Stimulated activated CD8-positive, alpha-beta memory T cell treated with anti-CD3 and anti-CD28 coated beads, Interleukin-15, amount 100 ng/mL, for 24 hours (primary cell): ENCODE results near the gene SMIM44.

Source experiments
- DNase-seq: peaks from one replicate; pipeline ENCODE4 v3.0.0-alpha.2; 2020; ENCODE audit warnings: low read depth

SMIM44 gene

DNA sequence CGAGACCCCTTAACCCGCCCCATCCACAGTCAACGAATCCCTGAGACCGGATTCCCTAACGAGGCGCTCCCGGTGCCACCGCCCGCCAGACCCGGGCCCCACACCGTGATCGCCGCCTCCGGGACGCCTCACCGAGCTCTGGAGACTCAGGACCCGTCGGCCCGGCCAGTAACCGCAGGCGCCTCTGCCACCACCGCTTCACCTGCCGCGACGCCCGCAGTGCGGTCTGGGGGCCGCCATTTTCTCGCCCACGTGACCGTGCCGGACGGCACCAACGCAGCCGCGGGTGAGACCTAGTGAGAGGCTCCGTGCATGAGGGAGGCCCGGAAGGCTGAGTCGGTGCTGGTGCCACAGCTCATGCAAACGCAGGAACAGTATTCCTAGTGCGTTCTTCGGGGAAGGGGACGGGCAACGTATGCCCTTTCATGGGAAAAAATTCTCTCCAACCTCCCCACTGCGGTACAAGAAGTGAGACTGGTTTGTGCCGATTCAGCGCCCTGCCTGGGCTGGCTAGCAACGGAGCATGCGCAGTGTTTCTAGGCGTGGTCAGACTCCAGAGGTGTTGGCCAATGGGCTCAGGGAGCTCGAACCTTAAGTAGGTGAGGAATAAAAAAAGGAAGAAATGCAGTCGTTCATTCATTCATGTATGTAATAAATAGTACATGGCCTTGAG, 17.3 kb upstream of the SMIM44 start, which contains the start of gene DOHH:
Gene DOHH, minus strand, starts transcription at position 246 of the 673 bp plus-strand sequence. CDS start 3,860 bp downstream, outside the sequence.
- DNase-seq: peak; percentile 80

DNA sequence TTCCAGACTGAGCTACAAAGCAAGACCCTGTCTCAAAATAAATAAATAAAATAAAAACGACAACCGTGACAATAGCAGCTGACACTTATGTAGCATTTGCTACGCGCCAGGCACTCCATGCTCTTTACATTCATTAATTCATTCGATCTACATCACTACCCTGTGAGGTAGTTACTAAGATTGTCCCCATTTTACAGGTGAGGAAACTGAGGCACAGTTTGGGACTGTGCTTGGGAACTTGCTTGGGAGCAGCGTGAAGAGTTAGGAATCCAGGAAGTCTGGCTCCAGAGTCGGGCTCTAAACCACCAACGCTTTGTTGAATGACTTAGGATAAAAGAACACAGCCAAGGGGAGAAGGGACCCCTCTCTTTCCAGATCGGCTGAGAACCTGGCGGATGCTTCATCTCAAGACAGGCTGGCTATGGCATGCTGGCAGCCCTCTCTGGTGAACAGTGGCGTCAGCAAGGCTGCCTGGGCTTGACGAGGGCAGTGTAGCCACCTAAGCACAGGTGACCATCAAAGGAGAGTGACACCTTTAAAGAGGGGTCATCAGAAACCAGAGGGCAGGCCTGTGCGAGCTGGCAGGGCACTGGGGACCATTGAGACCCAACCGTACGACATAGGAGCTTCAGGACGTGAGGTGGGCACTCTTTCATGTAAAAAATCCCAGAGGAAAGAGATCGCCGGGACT, 16.6 kb upstream of the SMIM44 start:
- DNase-seq: no peak

DNA sequence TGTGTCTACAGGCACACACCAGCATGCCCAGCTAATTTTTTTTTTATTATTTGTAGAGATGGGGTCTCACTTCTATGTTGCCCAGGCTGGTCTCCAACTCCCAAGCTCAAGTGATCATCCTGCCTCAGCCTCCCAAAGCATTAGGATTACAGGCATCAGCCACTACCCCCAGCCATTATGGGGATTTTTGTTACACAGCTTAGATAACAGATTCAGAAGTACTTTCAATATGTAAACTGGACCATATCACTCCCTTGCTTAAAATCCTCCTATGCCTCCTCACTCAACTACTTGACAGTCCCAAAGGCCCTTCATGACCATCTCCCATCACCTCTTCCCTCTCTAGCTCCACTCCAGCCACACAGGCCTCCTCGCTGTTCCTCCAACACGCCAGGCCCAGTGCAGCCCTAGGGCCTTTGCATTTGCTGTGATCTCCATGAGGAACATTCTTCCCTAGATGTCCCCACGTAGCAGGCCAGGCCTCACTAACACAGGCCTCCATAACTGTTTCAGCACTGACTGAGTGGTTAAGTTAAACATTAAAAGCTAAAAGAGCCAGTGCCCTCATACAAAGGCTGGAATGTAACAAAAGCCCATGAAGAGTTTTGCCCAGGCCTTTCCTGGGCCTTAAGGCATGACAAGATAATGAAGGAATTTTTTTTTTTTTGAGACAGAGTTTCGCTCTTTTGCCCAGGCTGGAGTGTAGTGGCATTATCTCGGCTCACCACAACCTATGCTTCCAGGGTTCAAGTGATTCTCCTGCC, 14.7 kb upstream of the SMIM44 start:
- DNase-seq: no peak

DNA sequence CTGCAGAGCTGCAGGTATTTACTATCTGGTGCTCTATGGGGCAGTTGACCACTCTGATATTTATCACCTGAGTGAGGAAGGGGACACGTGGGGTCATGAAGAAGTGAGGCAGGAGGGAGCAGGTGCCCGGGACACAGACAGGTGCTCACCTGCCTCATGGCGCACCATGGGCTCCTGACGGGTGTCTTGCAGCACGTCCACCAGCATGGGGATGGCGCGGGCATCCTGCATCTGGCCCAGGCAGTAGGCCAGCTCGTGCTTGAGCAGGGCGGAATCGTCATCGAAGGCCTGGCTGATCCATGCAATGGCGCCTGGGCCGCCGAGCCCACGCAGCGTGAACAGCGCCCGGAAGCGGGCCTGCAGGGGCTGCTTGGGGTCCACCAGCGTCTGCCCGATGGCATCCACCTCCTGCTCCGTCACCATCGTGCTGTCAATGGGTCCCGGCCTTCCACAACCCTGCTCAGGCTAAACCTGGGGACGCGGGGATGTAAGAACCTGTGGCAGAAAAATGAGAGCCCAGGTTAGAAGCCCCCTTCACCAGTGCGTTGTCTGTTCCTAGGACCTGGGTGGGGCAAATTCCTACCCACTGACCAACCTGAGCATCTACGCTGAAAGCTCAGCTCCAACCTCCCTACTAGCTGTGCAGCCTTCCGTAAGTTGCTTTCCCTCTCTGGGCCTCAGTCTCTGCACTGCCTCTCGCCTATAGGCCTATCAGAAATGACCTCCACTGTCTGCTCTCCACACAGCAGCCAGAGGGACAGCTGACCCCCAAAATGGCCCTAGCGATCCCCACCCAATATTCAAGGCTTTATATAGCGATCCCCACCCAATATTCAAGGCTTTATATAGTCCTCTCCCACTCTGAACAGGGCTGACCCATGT, 13.4 kb upstream of the SMIM44 start:
- DNase-seq: no peak

DNA sequence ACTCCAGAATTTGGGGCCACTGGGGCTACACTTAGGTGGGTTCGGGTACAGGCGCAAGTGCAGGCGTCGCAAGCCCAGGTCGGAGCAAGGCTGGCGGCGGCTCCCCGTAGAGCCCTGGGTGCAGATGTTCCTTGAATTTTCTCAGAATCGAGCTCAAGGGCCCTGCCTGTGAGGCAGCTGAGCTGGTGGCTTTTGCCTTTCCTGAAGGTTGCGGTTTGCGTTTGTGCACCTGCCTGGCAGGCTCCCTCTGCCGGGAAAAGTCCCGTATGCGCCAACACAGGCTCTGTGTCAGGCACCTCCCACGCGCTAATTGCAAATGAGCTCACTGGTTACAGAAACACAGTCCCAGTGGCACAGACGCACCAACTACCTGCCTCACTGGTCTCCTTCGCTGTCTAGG, 11.3 kb upstream of the SMIM44 start:
- DNase-seq: no peak

DNA sequence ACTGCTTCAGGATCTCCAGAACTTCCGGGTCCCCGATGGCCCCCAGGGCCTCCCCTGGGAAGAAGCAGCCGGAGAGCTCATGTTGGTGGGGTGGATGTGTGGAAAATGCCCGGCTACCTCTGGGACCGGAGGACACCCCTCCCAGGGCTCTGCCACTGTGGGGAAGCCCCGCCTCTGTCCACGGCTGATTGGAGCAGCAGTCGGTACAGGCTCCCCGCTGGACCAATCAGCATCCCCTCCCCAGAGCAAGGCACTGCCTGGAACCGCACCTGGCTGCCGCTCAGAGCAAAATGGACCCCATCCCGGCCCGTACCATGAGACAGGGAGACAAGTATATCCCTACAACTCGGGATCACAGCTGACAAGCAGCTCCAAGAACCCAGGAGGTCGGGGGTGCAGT, 10.8 kb upstream of the SMIM44 start:
- DNase-seq: no peak

DNA sequence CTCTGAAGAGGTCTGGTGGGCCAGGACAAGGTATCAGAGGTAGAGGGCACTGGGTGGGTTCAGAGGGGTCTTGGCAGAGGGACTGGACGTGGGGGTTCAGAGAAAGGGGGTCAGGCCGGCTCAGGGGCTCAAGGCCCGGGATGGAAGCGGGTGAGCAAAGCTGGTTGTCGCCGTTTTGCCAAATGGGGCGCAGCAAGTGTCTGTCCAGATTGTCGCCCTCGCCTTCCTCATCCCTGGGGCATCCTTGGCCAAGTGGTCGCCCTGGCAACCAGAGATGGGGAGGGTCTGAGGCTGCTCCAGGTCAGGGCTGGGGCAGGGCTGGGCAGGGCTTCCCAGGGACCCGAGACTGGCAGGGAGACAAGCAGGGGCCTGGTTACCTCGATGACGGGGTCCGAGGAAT, 10.4 kb upstream of the SMIM44 start:
- no peak for DNase-seq

DNA sequence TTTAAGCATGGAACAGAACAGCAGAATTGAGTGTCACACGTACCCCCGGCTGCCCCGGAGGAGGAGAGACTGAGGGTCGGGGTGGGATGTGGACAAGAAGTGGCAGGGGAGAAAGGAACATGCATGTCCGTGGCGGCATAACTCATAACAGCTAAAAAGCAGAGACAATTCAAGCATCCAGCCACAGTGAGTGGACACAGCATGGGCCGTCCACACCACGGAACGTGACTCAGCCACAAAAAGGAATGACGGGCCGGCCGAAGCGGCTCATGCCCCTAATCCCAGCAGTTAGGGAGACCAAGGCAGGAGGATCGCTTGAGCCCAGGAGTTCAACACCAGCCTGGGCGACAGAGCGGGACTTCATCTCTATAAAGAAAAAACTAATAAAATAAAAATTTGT, 9.7 kb upstream of the SMIM44 start:
- no peak for DNase-seq

DNA sequence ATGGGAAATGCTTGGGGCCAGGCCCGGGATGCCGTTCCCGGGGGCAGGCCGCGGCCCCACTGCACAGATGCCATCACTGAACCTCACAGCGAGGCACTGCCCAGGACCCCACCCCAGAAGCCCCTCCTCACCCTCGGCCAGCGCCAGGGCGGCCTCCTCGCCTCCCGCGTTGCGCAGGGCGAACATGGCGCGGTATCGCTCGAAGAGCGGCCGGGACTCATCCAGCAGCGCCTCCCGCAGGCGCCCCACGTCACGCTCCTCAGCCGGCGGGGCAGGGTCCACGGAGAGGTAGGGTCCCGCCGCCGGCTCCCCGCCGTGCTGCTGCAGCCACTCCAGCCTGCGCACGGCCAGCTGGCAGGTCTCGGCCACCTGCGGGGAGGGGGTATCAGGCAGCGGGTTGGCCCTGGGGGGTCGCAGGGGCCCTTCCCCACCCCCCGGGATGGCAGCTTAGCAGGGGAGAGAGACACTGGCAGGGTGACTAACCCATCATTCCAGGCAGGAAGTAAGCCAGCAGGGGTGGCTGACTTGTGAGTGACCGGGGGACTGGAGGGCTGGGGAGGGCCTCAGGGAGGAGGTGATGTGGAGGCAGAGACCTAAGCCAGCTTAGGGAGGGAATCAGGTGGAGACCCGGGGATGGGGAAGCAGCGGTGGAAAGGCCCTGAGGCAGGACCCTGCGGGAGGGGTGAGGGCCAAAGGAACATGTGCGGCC, 9.0 kb upstream of the SMIM44 start:
- DNase-seq: no peak

DNA sequence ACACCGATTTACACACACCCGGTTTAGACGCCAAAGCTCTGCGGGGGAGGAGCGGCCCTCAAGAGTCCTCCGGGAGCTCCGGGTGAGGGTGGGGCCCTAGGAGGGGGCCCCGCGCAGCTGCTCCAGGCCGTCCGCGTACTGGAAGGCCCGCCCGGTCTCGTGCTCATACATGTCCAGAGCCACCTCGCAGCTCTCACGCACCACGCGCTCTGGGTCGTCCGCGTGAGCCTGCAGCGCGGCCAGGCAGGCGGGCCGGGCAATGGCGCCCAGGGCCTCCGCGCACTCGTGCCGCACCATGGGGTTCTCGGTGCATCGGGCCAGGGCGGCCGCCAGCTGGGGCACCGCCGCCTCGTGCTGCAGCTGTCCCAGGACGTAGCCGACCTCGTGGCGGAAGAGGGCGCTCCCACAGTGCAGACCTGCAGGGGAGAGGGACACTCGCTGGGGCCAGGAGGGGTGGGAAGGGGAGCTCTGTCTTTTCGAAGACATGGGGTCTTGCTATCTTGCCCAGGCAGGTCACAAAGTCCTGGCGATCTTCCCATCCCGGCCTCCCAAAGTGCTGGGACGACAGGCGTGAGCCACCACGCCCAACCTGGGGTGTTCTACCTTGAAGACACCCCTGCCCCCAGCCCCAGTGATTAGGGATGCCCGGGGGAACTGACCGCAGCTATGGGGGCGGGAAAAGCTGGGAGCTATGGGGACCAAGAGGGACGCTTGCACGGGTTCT, 8.3 kb upstream of the SMIM44 start:
- DNase-seq: no peak

DNA sequence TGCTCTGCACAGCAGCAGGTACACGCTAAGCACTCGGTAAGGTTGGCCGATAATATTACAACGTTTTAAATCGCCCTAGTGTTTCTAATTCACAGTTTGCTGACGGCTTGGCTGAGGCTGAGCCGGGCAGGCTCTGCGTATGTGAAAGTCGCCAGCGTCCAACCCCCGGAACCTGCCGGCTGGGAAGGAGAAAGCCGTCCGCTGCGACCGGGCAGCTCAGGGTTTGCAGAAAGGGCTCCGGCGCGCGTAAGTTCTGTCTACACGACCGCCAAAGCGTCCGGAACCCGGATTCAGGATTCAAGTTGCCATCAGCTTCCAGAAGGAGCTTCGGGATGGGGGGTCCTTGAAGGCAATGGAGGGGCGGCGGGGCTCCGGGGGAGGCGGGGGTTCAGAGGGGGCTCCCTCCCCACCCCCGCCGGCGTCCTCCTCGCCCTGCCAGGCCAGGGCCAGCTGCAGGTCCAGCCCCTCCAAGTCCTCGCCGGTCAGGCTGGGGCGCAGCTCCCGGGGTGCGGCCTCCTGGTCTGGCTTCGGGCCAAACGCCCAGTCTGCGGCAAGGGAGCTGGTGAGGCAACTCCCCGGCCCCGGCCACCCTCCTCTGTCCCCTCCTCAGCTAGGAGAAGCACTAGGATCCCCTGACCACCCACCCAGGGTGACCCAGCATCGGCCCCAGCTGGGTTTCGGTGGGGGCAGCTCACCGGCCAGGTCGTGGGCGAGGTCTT, 575 bp downstream of the SMIM44 start:
- no peak for DNase-seq

DNA sequence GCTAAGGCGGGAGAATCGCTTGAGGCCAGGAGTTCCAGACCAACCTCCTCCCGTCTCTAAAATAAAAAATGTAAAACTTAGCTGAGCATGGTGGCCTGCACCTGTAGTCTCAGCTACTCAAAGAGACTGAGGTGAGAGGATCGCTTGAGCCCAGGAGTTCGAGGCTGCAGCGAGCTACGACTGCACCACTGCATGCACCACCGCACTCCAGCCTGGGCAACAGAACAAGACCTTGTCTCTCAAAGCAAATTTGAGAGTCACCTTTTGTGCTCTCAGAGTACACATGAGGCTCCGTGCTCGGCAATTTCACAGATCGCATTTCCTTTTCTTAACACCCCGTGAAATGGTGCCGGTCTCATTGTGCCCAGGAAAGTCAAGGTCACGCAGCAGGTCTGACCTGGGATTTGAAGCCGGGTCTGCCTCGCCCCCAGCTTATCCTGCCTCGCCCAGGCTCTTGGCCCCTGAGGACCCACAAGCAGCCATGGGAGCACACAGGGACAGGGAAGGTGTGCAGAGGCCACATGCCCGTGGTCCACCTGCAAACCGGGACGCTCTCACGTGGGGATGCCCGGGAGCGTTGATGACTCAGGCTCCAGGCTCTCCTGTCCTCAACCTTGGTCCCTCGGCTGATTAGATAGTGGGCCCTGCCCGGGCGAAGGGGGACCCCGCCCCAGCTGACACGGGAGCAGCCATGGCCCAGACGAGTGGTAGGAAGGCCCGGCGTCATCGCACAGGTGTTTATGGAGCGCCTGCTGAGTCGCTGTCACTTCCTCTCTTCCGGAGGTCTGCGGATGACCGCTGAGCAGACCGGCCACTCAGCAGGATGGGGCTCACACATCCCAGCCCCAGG, 1.8 kb downstream of the SMIM44 start:
- no peak for DNase-seq

DNA sequence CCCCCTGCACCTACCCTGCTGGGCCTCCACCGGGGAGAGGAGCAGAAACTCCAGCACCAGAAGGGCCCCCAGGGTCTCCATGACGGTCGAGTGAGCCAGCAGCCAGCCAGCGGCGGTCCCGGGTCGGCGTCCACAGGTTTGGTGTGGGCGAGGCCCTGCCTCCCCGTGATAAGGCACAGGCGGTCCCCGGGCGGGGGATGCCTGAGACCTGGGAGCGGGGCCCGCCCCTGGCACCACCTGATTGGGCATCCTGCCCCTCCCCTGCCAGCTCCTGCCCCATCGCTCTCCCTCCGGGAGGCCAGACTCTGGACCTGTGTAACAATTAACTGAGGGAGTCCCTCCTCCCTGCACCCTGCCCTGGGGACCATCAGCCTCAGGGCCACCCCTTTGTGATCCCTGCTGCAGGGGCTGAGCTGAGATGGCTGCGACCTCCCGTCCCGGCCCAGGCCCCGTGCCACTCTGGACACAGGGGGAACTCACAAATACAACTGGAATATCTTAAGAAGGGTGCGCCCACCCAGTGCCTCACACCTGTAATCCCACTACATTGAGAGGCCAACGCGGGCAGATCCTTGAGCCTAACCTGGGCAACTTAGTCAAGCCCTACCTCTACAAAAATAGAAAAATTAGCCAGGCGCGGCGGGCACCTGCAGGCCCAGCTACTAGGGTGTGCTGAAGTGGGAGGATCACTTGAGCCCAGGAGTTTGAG, 2.7 kb downstream of the SMIM44 start, which contains the start of gene SMIM24:
Gene SMIM24, minus strand, starts transcription at position 143 of the 709 bp plus-strand sequence. Its CDS starts 62 bp downstream, at position 81.
- DNase-seq: no peak

DNA sequence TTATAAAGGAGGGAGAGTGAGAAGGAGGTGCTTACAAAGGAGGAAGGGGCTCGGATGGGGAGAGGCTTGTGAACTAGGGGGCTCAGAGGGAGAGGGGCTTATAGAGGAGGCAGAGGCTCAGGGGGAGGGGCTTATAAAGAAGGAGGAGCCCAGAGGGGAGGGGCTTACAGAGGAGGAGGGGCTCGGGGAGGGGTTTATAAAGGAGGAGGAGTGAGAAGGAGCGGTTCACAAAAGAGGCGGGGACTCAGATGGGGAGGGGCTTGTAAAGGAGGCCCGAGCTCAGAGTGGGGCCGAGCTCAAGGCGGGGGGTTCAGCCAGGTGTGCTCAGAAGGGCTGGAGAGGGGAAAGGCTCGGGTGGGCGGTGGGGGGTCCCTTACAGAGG, 3.4 kb downstream of the SMIM44 start:
- DNase-seq: no peak

DNA sequence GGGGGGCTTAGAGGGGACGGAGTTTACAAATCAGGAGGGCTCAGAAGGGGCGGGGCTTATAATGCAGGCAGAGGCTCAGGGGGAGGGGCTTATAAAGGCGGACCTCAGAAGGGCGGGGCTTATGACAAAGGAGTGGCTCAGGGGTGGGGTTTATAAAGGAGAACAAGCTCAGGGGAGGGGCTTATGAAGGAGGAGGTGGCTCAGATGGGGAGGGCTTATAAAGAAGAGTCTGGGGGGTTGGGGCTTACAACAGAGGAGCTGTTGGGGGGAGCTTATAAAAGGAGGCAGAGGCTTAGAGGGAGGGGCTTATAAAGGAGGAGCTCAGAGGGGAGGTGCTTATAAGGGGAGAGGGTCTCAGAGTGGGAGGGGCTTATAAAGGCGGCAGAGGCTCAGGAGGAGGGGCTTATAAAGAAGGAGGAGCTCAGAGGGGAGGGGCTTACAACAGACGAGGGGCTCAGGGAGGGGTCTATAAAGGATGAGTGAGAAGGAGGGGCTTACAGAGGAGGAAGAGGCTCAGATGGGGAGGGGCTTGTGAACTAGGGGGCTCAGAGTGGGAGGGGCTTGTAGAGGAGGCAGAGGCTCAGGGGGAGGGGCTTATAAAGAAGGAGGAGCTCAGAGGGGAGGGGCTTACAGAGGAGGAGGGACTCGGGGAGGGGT, 3.9 kb downstream of the SMIM44 start:
- DNase-seq: no peak

DNA sequence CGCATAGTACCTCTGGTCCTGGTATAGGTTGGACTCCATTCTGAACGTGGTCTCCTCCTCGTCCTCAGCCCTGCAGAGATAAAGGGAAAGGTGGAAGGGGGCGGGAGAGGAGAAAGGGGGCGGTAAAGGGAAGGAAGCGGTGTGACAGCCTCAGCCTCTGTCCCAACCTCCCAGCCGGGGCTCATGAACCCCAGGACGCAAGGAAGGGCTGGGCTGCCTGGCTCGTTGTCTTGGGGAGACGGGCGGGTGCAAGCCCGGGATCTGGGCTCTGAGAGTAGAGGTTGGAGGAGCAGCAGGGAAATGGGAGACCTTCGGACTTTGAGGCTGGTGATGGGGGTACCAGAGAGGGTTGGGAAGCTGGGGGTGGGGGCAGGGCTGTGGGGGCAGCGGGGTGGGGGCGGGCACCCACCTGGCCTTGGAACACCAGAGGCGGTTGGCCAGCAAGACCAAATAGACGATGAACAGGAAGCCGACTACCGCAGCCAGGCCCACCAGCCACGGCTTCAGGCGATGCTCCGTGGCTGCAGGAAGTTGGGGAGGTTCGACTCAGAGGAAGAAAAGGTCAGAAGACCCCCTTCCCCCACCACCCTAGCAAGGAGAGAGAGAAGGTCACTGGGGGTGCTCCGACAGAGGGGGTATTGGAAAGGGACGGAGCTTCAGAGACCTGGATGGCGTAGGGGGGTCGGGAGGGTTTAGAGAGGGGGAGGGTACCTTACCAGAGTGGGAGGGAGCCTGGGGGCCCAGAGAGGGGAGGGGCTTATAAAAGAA, 4.6 kb downstream of the SMIM44 start:
- no peak for DNase-seq

DNA sequence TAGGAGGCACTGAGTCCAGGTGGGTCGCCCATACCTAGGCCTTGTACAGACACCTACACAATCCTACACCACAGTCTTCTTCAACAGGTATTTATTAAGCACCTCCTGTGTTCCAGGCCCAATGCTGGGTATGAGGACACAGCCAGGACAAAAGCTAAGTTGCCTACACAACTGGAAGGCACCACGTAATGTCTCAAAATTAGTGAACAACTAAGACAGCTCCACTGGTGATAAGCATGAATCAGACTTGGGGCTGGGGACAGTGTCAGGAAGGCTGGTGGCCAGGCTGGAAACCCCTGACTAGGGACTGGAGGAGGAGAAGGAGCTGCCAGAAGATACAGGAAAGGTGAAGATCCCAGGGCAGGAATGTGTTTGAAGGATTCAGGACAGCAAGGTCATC, 5.3 kb downstream of the SMIM44 start:
- DNase-seq: no peak
